Measurements from ENCODE around the gene PKNOX2.

The PKNOX2 gene

DNA sequence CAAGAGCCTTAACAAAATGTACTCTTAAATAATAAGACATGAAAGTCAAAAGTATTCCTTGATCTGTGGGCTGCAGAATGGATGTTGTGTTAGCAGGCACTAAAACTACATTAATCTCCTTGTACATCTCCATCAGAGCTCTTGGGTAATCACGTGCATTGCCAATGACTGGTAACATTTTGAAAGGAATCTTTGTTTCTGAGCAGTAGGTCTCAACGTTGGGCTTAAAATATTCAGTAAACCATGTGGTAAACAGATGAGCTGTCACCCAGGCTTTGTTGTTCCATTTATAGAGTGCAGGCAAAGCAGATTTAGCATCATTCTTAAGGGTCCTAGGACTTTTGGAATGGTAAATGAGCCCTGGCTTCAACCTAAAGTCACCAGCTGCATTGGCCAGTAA, 152.9 kb downstream of the PKNOX2 start:
- DNase-seq (ENCODE audit: low read depth in 1 of 2, low spot score in 1 of 2), result no peak
- no peak overlapping the region for H3K27ac ChIP-seq (replicated peaks)
- no peak overlapping the region for H3K4me3 ChIP-seq (replicated peaks; ENCODE audit: insufficient read depth, low read length)
- no peak for TF ChIP-seq GABPA (IDR thresholded peaks at IDR 0.05; ENCODE audit: low read depth)
- TF ChIP-seq, protein P1, sequence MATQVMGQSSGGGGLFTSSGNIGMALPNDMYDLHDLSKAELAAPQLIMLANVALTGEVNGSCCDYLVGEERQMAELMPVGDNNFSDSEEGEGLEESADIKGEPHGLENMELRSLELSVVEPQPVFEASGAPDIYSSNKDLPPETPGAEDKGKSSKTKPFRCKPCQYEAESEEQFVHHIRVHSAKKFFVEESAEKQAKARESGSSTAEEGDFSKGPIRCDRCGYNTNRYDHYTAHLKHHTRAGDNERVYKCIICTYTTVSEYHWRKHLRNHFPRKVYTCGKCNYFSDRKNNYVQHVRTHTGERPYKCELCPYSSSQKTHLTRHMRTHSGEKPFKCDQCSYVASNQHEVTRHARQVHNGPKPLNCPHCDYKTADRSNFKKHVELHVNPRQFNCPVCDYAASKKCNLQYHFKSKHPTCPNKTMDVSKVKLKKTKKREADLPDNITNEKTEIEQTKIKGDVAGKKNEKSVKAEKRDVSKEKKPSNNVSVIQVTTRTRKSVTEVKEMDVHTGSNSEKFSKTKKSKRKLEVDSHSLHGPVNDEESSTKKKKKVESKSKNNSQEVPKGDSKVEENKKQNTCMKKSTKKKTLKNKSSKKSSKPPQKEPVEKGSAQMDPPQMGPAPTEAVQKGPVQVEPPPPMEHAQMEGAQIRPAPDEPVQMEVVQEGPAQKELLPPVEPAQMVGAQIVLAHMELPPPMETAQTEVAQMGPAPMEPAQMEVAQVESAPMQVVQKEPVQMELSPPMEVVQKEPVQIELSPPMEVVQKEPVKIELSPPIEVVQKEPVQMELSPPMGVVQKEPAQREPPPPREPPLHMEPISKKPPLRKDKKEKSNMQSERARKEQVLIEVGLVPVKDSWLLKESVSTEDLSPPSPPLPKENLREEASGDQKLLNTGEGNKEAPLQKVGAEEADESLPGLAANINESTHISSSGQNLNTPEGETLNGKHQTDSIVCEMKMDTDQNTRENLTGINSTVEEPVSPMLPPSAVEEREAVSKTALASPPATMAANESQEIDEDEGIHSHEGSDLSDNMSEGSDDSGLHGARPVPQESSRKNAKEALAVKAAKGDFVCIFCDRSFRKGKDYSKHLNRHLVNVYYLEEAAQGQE (IDR thresholded peaks at IDR 0.05; ENCODE audit: insufficient replicate concordance, low read depth), result no peak
- no peak for TF ChIP-seq POLR2AphosphoS5 (IDR thresholded peaks at IDR 0.05; ENCODE audit: low read depth)
- no peak for TF ChIP-seq SPI1 (IDR thresholded peaks at IDR 0.05; ENCODE audit: borderline replicate concordance, low read depth)
- TF ChIP-seq, protein P2, sequence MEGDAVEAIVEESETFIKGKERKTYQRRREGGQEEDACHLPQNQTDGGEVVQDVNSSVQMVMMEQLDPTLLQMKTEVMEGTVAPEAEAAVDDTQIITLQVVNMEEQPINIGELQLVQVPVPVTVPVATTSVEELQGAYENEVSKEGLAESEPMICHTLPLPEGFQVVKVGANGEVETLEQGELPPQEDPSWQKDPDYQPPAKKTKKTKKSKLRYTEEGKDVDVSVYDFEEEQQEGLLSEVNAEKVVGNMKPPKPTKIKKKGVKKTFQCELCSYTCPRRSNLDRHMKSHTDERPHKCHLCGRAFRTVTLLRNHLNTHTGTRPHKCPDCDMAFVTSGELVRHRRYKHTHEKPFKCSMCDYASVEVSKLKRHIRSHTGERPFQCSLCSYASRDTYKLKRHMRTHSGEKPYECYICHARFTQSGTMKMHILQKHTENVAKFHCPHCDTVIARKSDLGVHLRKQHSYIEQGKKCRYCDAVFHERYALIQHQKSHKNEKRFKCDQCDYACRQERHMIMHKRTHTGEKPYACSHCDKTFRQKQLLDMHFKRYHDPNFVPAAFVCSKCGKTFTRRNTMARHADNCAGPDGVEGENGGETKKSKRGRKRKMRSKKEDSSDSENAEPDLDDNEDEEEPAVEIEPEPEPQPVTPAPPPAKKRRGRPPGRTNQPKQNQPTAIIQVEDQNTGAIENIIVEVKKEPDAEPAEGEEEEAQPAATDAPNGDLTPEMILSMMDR (IDR thresholded peaks at IDR 0.05; ENCODE audit: insufficient read depth, low read length), result no peak
- H3K27me3 ChIP-seq (ENCODE audit: insufficient read depth, poor library complexity, severe bottlenecking), result no peaks in the 10 kb centered on the region

DNA sequence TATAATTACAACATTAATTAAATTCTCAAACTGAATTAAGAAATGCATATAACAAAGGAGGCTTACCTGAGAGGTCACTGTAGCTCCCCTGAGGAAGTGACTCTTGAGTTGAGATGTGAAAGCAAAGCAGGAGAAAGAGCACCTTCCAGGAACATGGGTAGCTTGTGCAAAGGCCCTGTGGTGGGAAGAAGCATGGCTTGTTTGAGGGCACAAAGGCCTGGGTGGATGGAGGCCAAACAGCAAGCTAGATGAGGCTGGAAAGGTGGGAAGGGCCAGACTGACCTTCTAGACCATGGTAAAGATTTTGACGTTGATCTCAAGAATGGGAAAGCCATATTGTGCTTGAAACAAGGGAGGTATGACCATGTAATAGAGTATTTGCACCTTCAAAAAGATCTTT, 155.1 kb downstream of the PKNOX2 start:
- no peak for DNase-seq (ENCODE audit: low read depth in 1 of 2, low spot score in 1 of 2)
- TF ChIP-seq GABPA (IDR thresholded peaks at IDR 0.05; ENCODE audit: low read depth), result no peak
- TF ChIP-seq SPI1 (IDR thresholded peaks at IDR 0.05; ENCODE audit: borderline replicate concordance, low read depth), result no peak
- TF ChIP-seq, protein P2 (IDR thresholded peaks at IDR 0.05; ENCODE audit: insufficient read depth, low read length), result no peak
- TF ChIP-seq POLR2AphosphoS5 (IDR thresholded peaks at IDR 0.05; ENCODE audit: low read depth), result no peak
- TF ChIP-seq, protein P1 (IDR thresholded peaks at IDR 0.05; ENCODE audit: insufficient replicate concordance, low read depth), result no peak
- Histone ChIP-seq H3K27ac (replicated peaks) (no peak overlapping the region), H3K4me3 (replicated peaks; ENCODE audit: insufficient read depth, low read length) (no peak overlapping the region), H3K27me3 (ENCODE audit: insufficient read depth, poor library complexity, severe bottlenecking) (no peaks in the 10 kb centered on the region)

DNA sequence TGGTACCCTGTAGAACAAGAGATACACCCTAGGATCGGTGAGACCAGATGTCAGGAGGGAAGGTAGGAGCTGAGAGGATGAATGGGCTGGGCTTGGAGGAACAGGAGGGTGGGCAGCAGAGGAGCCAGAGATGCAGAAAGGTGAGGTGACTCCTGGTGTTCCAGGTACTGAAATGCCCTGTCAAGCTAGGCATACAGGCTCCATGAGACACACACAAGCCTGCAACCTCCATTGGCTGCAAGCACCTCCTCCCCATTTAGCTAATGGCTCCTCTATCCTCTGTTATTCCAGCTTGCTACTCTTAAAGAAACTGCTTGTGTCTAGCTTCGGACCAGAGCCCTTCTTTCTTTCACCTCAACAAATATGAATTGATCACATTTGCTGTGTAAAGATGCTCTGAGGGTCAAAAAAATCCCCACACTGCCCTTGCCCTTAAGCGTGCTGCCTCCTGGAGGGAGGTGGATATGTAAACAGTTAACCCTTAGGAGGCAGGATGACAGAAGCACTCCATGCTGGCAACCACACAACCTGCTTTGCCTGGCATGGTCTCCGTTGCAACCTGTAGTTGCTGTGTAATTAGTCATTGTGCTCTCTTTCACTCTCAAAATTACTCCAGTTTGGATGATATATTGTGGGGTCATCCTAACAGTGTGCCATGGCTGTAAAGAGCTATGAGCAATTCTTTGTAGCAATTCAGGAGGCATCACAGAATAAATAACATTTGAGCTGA, 156.0 kb downstream of the PKNOX2 start:
- TF ChIP-seq SPI1 (IDR thresholded peaks at IDR 0.05; ENCODE audit: borderline replicate concordance, low read depth), result no peak
- Histone ChIP-seq H3K27ac (replicated peaks) (no peak overlapping the region), H3K27me3 (ENCODE audit: insufficient read depth, poor library complexity, severe bottlenecking) (no peaks in the 10 kb centered on the region), H3K4me3 (replicated peaks; ENCODE audit: insufficient read depth, low read length) (no peak overlapping the region)
- no peak for DNase-seq (ENCODE audit: low read depth in 1 of 2, low spot score in 1 of 2)

DNA sequence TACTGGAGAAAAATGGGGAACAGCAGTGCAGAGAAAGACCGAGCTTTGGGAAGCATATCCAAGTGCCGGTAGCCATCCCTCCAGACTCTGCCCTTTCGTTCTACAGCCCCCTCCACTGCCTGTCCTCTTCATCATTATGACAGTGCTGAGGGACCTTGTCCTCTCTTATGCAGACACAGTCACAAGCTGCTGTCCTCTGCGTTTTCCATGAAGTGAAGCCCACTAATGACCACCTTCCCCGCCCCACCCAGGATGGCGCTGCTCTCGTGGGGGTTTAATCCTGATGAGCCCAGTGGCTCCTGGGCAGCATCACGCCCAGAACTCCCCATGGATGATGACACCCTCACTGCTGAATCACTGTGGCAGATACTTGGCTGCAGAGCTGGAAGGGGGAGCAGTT, 157.7 kb downstream of the PKNOX2 start:
- TF ChIP-seq, protein P2 (IDR thresholded peaks at IDR 0.05; ENCODE audit: insufficient read depth, low read length), result no peak
- TF ChIP-seq SPI1 (IDR thresholded peaks at IDR 0.05; ENCODE audit: borderline replicate concordance, low read depth), result no peak

More for the DNA sequence above, 157.7 kb downstream of the PKNOX2 start:
- DNase-seq (ENCODE audit: low read depth in 1 of 2, low spot score in 1 of 2), result no peak
- H3K27ac ChIP-seq (replicated peaks), result no peak overlapping the region
- no peaks in the 10 kb centered on the region for H3K27me3 ChIP-seq (ENCODE audit: insufficient read depth, poor library complexity, severe bottlenecking)
- no peak overlapping the region for H3K4me3 ChIP-seq (replicated peaks; ENCODE audit: insufficient read depth, low read length)
